NCI-H524 (cell line): ENCODE data around the gene CDH23.

Source experiments
- DNase-seq, 2 experiments: peaks; one replicate each; lab custom pipeline; 2025; lab: John Stamatoyannopoulos, UW

CDH23 gene

DNA sequence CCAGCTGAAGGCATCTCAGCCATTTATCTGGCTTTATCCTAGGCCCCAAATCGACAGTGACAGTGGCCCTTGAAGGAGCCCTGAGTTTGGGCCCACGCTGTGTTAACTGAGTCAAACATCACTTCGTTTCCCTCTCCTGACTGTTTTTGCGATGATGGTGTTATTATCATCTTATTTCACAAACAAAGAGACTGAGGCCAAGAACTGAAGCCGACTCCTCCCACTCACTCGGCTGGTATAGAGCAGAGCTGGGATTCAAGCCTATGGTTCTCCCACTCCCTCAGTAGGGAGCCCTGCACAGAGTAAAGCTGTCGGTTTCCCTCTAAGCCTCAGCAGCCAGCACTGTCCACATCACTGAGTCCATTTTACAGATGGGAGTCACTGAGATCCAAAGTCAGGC, 141.0 kb downstream of the CDH23 start:
- DNase-seq = no peak

DNA sequence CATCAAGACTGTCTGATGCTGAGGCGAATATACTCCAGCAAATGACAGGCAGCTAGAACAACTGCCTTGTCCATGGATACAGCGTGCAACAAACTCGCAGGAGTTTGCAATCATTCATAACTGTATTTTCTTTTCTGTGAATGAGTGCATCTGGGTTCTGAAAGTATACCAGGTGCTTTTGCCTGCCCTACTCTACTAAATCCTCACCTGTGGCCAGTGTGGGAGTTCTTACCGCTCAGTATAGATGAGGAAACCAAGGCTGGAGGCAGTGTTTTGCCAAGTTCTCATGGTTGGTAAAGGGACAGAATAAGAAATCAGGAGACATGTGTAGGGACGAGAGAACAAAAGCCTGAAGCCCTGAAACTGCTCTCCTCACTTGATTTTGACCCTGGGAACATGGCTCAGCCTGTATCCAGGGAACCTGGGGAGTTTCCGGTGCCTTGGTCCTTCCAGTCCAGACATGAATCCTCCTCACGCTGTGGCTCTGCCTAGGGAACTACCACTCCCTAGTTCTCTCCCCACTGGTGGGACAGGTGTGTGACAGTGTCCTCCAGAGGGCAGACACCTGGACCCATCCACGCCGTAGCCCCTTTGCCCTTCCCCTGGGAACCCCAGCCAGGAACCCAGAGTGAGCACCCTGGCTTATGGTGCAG, 142.0 kb downstream of the CDH23 start:
- no peak for DNase-seq

- no peak for DNase-seq
These were observed 142.9 kb downstream of the CDH23 start for GRCh38 chr10:71539442-71540118.

- no peak for DNase-seq
These were observed 145.8 kb downstream of the CDH23 start for GRCh38 chr10:71542478-71542877.

DNA sequence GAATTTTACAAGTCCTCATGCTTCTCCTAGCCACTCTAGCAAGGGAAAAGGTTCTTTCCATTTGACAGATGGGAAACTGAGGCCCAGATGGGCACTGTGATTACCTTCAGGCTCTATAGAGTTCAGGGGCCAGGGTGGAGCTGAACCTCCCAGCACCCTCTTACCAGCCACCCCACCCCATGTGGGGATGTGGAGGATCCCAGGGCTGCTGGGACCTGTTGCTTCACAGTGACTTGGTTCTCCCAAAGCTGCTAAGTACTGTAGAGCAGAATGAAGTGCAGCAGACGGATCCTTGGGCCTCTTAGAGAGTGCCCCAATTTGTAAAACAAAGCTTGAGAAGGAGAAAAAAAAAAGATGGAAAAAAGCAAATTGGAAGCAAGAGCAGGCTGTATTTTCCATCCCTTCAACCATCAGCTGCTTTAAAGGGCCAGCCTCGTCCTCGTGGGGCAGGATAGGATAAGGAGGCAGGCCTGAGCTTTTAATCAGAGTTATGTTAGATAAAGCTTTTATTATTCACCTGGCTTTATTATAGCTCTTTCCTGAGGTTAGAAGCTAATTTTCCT, 147.0 kb downstream of the CDH23 start:
- DNase-seq = no peak

- DNase-seq = peak in 1 of 2 experiments; percentile 48
These were observed 148.3 kb downstream of the CDH23 start for GRCh38 chr10:71545001-71545400.

GRCh38 chr10:71546220-71546619, 149.5 kb downstream of the CDH23 start:
- no peak for DNase-seq

GRCh38 chr10:71547312-71547711, 150.6 kb downstream of the CDH23 start:
- DNase-seq = no peak

- DNase-seq = peak in 1 of 2 experiments; percentile 61
These were observed 151.4 kb downstream of the CDH23 start for GRCh38 chr10:71547876-71548846.

- no peak for DNase-seq
These were observed 153.2 kb downstream of the CDH23 start for GRCh38 chr10:71549766-71550533.

DNA sequence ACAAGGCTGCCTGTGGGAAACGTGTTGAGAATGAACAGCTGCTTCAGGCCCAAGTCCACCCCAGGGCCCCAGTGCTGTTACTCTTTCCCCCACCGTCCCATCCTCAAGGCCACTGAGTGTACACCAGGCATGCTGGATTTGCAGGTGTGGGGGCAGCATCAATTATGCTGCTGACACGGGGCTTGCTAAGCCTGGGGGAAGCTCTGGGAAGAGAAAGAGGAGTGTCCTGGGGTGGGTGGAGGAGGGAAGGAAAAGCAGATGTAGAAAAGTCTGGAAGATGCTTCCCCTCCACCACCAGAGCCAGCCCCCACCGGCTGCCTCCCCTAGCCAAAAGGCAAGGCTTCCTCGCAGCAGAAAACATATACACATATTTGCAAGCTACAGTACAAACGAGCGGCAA, 153.9 kb downstream of the CDH23 start:
- no peak for DNase-seq

GRCh38 chr10:71551970-71552369, 155.2 kb downstream of the CDH23 start:
- no peak for DNase-seq

DNA sequence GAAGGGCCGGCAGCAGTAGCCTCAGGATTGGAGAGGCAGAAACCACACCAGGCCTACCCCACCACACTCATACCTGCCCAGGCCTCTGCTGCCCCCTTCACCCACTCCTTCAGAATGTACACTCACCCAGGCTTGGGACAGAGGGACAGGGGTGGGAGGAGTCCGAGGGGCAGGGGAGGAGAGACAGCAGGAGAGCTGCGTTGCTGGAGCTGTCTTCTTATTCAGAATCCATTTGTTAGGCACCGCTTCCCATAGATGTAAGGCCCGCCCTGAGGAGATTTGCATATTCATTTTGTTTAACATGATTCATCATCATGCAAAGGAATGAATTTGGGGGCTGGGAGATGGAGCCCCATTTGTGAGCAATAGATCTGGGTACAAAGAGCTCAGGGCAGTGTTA, 156.7 kb downstream of the CDH23 start:
- no peak for DNase-seq

DNA sequence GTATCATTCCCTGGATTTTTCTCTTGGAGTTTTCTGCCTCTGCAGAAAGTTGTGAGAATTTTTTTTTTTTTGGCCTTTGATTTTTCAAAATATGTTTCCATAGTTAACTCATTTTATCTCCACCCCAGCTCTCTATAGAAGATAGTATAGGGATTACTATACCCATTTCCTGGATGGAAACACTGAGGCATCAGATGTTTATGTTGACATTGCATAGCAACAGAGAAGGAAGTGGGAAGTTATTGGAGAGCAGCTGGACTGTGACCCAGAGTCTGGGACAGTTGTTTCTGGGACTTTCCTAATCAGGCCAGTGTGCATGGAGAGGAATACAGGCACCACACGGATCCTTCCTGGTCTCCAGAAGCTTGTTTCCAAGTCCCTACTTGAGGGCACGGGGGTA, 158.0 kb downstream of the CDH23 start:
- no peak for DNase-seq

DNA sequence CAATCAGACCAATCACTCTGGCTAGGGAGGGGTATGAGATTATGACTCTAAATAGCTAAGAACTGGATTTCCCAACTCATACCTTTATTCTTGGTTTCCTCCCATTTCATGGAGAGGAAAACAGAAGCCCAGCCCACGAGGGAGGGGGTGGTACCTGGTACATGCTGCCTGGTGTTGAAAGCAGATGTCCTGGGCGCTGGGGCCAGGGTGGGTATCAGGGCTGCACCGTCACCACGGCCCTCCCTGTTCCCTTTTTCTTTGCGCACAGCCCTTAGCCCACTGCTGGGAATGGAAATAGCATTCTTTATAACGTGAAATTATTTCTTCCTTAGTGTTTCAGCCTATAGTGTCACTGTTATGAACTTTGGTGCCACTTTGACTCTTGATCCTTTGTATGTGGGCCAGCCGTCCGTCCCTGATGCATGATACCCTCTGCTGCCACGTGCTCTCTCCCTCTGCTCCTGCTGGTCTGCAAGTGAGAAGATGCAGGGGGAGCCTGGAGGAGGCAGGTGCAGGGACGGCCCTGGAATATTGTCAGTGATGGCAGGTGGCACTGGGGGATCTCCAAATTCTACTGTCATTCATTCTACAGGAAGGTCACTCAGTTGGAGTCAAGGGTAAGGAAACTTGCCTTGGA, 158.5 kb downstream of the CDH23 start:
- no peak for DNase-seq

DNA sequence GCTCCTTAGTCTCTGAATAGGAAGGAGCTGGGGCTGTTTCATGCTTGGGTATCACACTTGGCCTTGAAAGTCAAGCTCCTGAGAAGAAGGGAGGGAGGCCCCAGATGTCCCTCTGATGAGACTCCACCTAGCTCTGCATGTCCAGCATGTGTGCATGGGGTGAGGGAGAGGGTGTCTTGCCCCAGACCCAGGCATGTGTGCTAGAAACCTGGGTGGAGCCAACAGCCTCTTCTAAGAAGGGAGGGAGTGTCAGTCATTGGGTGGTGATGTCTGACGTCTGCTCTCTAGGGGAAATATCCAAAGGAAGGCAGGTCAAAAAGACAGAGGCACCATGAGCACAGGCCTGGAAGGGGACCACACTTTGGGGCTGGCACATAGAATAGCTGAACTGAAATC, 159.0 kb downstream of the CDH23 start:
- DNase-seq = no peak

GRCh38 chr10:71558991-71559390, 162.3 kb downstream of the CDH23 start:
- peak in 1 of 2 experiments; percentile 37 for DNase-seq

- no peak for DNase-seq
These were observed 164.4 kb downstream of the CDH23 start for GRCh38 chr10:71561003-71561574.

- no peak for DNase-seq
These were observed 165.5 kb downstream of the CDH23 start for GRCh38 chr10:71562181-71562580.

DNA sequence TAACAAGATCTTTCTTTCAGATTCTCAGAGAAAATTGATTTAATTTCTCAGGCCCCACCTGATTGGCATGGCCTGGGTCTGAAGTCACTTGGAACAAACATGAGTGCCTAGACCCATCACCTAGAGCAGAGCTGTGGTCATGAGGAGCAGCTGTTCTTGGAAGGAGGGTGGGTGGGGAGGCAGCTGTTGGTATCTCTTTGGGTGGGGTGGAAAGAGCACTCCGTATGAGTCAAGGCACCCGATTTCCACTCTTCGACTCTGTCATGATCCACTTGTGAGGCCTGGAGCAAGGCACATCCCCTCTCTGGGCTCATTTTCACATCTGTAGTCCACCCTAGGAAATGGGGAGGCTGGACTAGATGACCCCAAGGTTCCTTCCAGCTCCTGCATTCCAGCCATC, 166.2 kb downstream of the CDH23 start:
- DNase-seq = no peak
